Measurements from ENCODE around the gene TMEM258.

- no peak for TF ChIP-seq TAF1 (IDR thresholded peaks at IDR 0.05; ENCODE audit: low read depth)
- TF ChIP-seq CREB1 (IDR thresholded peaks at IDR 0.05; ENCODE audit: low read depth), result no peak
- TF ChIP-seq EP300 (IDR thresholded peaks at IDR 0.05; ENCODE audit: borderline replicate concordance), result no peak
- no peak for TF ChIP-seq REST (IDR thresholded peaks at IDR 0.05; ENCODE audit: low read depth)
- no peak for TF ChIP-seq RAD21 (IDR thresholded peaks at IDR 0.05; ENCODE audit: low read depth)
- TF ChIP-seq NFIC (IDR thresholded peaks at IDR 0.05), result no peak
- no peak for TF ChIP-seq CEBPB (IDR thresholded peaks at IDR 0.05)
- no peak for TF ChIP-seq TEAD4 (IDR thresholded peaks at IDR 0.05)
- TF ChIP-seq ZBTB7A (IDR thresholded peaks at IDR 0.05; ENCODE audit: low read depth), result no peak
Measured at GRCh38 chr11:61817471-61818202, 25.2 kb upstream of the TMEM258 start.

Data from Ishikawa (cell line).